ENCODE results near the gene CD36. TPM values are rescaled to one million over a fixed set of nuclear protein-coding genes. Genes with fewer than 3 reads are reported as not detected.

CD36 gene
- total RNA-seq, 4 donors from 2014 or later: 122 to 261 (median 180) TPM

DNA sequence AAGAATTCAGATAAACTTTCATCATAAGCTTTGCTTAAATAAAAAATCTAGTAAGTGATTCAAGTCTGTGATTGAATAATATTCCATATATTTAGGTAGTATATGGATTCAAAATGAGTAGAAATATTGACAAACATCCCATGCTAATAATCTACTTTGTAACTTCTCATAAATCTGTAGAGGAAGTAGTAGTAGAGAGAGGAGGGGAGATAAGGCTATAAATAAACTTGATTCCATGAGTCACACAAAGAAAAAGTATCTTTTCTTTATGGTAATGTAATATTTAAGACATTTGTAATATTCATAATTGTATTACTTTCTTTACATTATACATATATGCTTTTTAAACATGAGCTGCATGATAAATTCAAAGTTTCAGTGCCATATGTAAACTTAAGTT lies 25.6 kb upstream of the CD36 start:
- Histone ChIP-seq H3K9me3 (no peaks in the 10 kb centered on the region), H3K27me3 (no peaks in the 10 kb centered on the region), H3K36me3 (no peaks in the 10 kb centered on the region), H3K27ac (peak overlapping the region in 2 of 4 donors; percentile 29 to 87), H3K4me3 (no peak overlapping the region), H3K4me1 (peaks cover 0 to 38% (median 8%) of the 10 kb centered on the region in 4 donors)
- TF ChIP-seq EP300 (IDR thresholded peaks at IDR 0.05) (no peak), POLR2A (IDR thresholded peaks at IDR 0.05) (no peak)
- TF ChIP-seq, protein P1, sequence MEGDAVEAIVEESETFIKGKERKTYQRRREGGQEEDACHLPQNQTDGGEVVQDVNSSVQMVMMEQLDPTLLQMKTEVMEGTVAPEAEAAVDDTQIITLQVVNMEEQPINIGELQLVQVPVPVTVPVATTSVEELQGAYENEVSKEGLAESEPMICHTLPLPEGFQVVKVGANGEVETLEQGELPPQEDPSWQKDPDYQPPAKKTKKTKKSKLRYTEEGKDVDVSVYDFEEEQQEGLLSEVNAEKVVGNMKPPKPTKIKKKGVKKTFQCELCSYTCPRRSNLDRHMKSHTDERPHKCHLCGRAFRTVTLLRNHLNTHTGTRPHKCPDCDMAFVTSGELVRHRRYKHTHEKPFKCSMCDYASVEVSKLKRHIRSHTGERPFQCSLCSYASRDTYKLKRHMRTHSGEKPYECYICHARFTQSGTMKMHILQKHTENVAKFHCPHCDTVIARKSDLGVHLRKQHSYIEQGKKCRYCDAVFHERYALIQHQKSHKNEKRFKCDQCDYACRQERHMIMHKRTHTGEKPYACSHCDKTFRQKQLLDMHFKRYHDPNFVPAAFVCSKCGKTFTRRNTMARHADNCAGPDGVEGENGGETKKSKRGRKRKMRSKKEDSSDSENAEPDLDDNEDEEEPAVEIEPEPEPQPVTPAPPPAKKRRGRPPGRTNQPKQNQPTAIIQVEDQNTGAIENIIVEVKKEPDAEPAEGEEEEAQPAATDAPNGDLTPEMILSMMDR (IDR thresholded peaks at IDR 0.05): no peak
- no peak for DNase-seq (ENCODE audit: low spot score in 2 of 2)

DNA sequence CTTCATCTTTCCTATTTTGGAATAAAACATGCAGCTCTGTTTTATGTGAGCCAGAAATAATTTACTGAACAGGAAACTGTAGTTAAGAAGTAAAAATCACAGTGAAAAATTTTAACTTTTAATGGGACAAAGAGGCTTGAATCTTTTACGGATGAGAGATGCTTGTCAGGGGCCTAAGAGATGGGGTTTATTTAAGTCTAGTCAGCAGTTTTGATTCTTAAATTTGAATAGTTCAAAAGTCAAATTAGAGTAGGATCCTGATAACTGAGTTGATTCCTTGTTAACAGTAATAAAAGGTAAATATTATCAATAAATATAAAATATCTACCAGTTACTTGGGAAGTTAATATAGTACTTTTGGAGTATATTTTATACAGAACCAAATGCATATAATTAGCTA lies 24.9 kb upstream of the CD36 start:
- H3K27me3 ChIP-seq: no peaks in the 10 kb centered on the region
- no peak for DNase-seq (ENCODE audit: low spot score in 2 of 2)
- H3K36me3 ChIP-seq: no peaks in the 10 kb centered on the region
- WGBS, 2 donors: 78 to 83% methylated on average over 1 of the region's 1 CpG
- H3K4me1 ChIP-seq: peaks cover 0 to 38% (median 8%) of the 10 kb centered on the region in 4 donors
- no peak for TF ChIP-seq EP300 (IDR thresholded peaks at IDR 0.05)
- no peak for TF ChIP-seq POLR2A (IDR thresholded peaks at IDR 0.05)
- TF ChIP-seq, protein P1 (IDR thresholded peaks at IDR 0.05): no peak
- H3K4me3 ChIP-seq: no peak overlapping the region
- H3K9me3 ChIP-seq: no peaks in the 10 kb centered on the region
- H3K27ac ChIP-seq: peak overlapping the region in 2 of 4 donors; percentile 67 to 87

DNA sequence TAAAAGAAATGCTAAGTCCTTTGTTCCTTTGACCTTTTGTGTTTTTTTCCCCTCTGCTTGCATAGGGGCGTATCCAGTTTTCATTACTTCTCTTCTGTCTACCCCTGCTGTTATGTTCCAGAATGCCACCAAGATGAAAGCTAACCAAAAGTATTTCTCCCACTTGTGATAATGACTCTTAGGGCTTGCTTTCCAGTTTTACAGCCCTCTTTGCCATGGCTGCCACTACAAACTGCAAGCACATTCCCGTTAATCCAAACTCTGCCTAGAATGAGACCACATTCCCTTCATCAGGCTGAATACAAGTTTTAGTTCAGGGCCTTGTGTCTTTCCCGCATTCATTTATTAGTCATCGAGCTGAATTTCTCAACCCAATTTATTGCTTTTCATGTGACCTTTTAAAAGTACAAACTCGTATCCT lies 23.6 kb upstream of the CD36 start:
- H3K4me1 ChIP-seq: peaks cover 0 to 38% (median 8%) of the 10 kb centered on the region in 4 donors

DNA sequence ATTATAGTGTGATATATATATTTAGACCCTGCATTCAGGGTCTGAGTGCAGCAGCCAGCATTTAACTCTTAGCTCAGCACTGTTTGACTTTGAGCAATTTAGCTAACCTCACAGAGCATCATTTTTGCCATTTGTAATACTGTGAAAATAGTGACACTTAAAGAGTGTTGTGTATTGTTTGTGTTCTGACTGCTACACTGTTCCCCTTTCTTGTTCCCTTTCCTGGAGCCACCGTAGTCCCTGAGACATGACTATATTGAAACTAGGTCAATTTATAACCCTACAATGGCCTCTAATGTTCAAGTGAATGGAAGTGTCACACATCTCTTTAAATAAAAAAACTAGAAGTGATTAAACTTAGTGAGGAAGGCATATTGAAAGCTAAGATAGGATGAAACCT lies 20.3 kb upstream of the CD36 start:
- H3K27me3 ChIP-seq: no peaks in the 10 kb centered on the region

More for the DNA sequence above, 23.6 kb upstream of the CD36 start:
- Histone ChIP-seq H3K36me3 (no peaks in the 10 kb centered on the region), H3K4me3 (no peak overlapping the region), H3K27ac (peak overlapping the region in 3 of 4 donors; percentile 40 to 87 (median 67)), H3K27me3 (no peaks in the 10 kb centered on the region), H3K9me3 (no peaks in the 10 kb centered on the region)
- DNase-seq (ENCODE audit: low spot score in 2 of 2): no peak
- TF ChIP-seq POLR2A (IDR thresholded peaks at IDR 0.05): no peak
- TF ChIP-seq EP300 (IDR thresholded peaks at IDR 0.05): peak in 1 of 2 donors; percentile 28
- TF ChIP-seq, protein P1 (IDR thresholded peaks at IDR 0.05): no peak
- WGBS, 2 donors: 43 to 45% methylated on average over 5 of the region's 5 CpGs

DNA sequence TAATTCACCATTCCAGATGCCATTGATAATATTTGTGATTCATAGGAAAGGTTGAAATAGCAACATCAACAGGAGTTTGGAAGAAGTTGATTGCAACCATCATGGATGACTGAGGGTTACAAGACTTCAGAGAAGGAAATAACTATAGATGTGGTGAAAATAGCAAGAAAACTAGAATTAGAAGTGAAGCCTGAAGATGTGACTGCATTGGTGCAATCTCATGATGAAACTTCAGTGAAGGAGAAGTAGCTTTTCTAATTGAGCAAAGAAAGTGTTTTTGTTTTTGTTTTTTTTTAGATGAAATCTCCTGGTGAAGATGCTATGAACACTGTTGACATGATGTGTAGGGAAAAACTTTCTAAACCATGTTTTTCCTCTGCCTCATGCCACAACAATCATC lies 18.7 kb upstream of the CD36 start:
- Histone ChIP-seq H3K27me3 (no peaks in the 10 kb centered on the region), H3K27ac (no peak overlapping the region), H3K4me1 (peaks cover 0 to 8% (median 0%) of the 10 kb centered on the region in 4 donors), H3K9me3 (no peaks in the 10 kb centered on the region), H3K4me3 (no peak overlapping the region), H3K36me3 (no peaks in the 10 kb centered on the region)
- no peak for TF ChIP-seq POLR2A (IDR thresholded peaks at IDR 0.05)
- TF ChIP-seq, protein P1 (IDR thresholded peaks at IDR 0.05): no peak
- TF ChIP-seq EP300 (IDR thresholded peaks at IDR 0.05): no peak
- no peak for DNase-seq (ENCODE audit: low spot score in 2 of 2)

More for the DNA sequence above, 20.3 kb upstream of the CD36 start:
- Histone ChIP-seq H3K27ac (peak overlapping the region in 1 of 4 donors; percentile 87), H3K4me1 (peaks cover 0 to 18% (median 4%) of the 10 kb centered on the region in 4 donors), H3K36me3 (no peaks in the 10 kb centered on the region), H3K9me3 (no peaks in the 10 kb centered on the region), H3K4me3 (no peak overlapping the region)
- no peak for TF ChIP-seq POLR2A (IDR thresholded peaks at IDR 0.05)
- TF ChIP-seq, protein P1 (IDR thresholded peaks at IDR 0.05): no peak
- TF ChIP-seq EP300 (IDR thresholded peaks at IDR 0.05): no peak
- DNase-seq (ENCODE audit: low spot score in 2 of 2): no peak
- WGBS, 2 donors: 32 to 67% methylated on average over 1 of the region's 1 CpG
